Smooth muscle cell (in vitro differentiated cells): ENCODE results near the gene VANGL2. TPM values are rescaled to one million over a fixed set of nuclear protein-coding genes. Genes with fewer than 3 reads are reported as not detected.

Experiments used
- DNase-seq: peaks from one replicate; lab custom pipeline; 2025; ENCODE audit not compliant: unreplicated experiment; lab: John Stamatoyannopoulos, UW
- H2AFZ ChIP-seq: fragments of 200-600 bp; sonication (generic); 2 replicates; pipeline ENCODE4 v1.6.0; 2016; ENCODE audit warnings: antibody characterized with exemption, low read depth, mild to moderate bottlenecking
- H3F3A ChIP-seq: fragments of 200-600 bp; sonication (generic); 2 replicates; pipeline ENCODE4 v1.6.0; 2017; ENCODE audit warnings: antibody characterized with exemption, low read depth
- H3K27ac ChIP-seq: fragments of 200-600 bp; sonication (generic); 2 replicates; pipeline ENCODE4 v1.5.1; 2016; ENCODE audit warnings: low read depth, mild to moderate bottlenecking
- H3K27me3 ChIP-seq: fragments of 200-600 bp; sonication (generic); 2 replicates; pipeline ENCODE4 v1.6.1; 2016; ENCODE audit warnings: low read depth, mild to moderate bottlenecking
- H3K36me3 ChIP-seq: fragments of 200-600 bp; sonication (generic); 2 replicates; pipeline ENCODE4 v1.5.1; 2016; ENCODE audit warnings: low read depth
- H3K4me1 ChIP-seq: fragments of 200-600 bp; sonication (generic); 2 replicates; pipeline ENCODE4 v1.5.1; 2016; ENCODE audit warnings: low read depth
- H3K4me2 ChIP-seq: fragments of 200-600 bp; sonication (generic); 2 replicates; pipeline ENCODE4 v1.6.0; 2016; ENCODE audit warnings: mild to moderate bottlenecking
- H3K4me3 ChIP-seq: fragments of 200-600 bp; sonication (generic); 2 replicates; pipeline ENCODE4 v1.5.1; 2016; ENCODE audit warnings: mild to moderate bottlenecking
- H3K79me2 ChIP-seq: fragments of 200-600 bp; sonication (generic); 2 replicates; pipeline ENCODE4 v1.6.0; 2016; ENCODE audit warnings: low read depth, mild to moderate bottlenecking
- H3K9ac ChIP-seq: fragments of 200-600 bp; sonication (generic); 2 replicates; pipeline ENCODE4 v1.6.0; 2016; ENCODE audit warnings: low read depth
- H3K9me3 ChIP-seq: fragments of 200-600 bp; sonication (generic); replicated peaks from 2 replicates; pipeline ENCODE4 v1.5.1; 2016; ENCODE audit warnings: low read depth
- H4K20me1 ChIP-seq: fragments of 200-600 bp; sonication (generic); 2 replicates; pipeline ENCODE4 v1.6.0; 2016; ENCODE audit warnings: low read depth
- CTCF ChIP-seq: fragments of 200-600 bp; sonication (generic); IDR thresholded peaks from 2 replicates; pipeline ENCODE4 v1.5.1; 2017; ENCODE audit warnings: borderline replicate concordance, mild to moderate bottlenecking, antibody characterized with exemption; ENCODE audit not compliant: insufficient read depth, poor library complexity, severe bottlenecking
- WGBS: methylation state at CpG from one replicate; pipeline ENCODE4 v1.1.7; 2016; ENCODE audit warnings: low lambda C conversion rate; 5-methylcytosine and 5-hydroxymethylcytosine counted together
- polyA plus RNA-seq: library from polyadenylated mRNA; unstranded; fragments of >200 nt; fragmentation: Nextera tagmentation; extraction: Ambion mirVana; gene quantifications from 2 replicates; pipeline ENCODE4 v1.2.1, GENCODE V29; 2016
- total RNA-seq: library from RNA; depleted of rRNA; stranded (reverse); fragments of >200 nt; gene quantifications from 2 replicates; pipeline ENCODE4 v1.2.3, GENCODE V29; 2014

The VANGL2 gene
- total and polyA plus RNA-seq, 2 experiments from 2014 or later, result 7.1 to 12.2 TPM

GRCh38 chr1:160420881-160421842 is 20.8 kb downstream of the VANGL2 start:
- peaks cover 6% of the 10 kb centered on the region for H4K20me1 ChIP-seq
- no peaks in the 10 kb centered on the region for H3K36me3 ChIP-seq
- H3K9ac ChIP-seq, result no peak overlapping the region
- no peak overlapping the region for H2AFZ ChIP-seq
- no peaks in the 10 kb centered on the region for H3F3A ChIP-seq
- no peak for TF ChIP-seq CTCF
- no peaks in the 10 kb centered on the region for H3K79me2 ChIP-seq
- H3K27me3 ChIP-seq, result no peaks in the 10 kb centered on the region
- 96% methylated on average over 7 of the region's 7 CpGs for WGBS
- H3K9me3 ChIP-seq, result no peaks in the 10 kb centered on the region
- no peak overlapping the region for H3K4me3 ChIP-seq
- no peak overlapping the region for H3K4me2 ChIP-seq
- no peaks in the 10 kb centered on the region for H3K4me1 ChIP-seq
- DNase-seq, result no peak
- no peak overlapping the region for H3K27ac ChIP-seq

GRCh38 chr1:160421881-160422280 is 21.5 kb downstream of the VANGL2 start:
- Histone ChIP-seq H3F3A (no peaks in the 10 kb centered on the region), H3K27me3 (no peaks in the 10 kb centered on the region), H3K4me2 (no peak overlapping the region), H3K36me3 (no peaks in the 10 kb centered on the region), H3K4me3 (no peak overlapping the region), H3K27ac (no peak overlapping the region), H4K20me1 (peaks cover under 1% of the 10 kb centered on the region), H3K4me1 (no peaks in the 10 kb centered on the region), H2AFZ (no peak overlapping the region), H3K79me2 (no peaks in the 10 kb centered on the region), H3K9ac (no peak overlapping the region), H3K9me3 (no peaks in the 10 kb centered on the region)
- TF ChIP-seq CTCF, result no peak
- no peak for DNase-seq
- WGBS, result 89% methylated on average over 5 of the region's 5 CpGs

- H3K27me3 ChIP-seq, result no peaks in the 10 kb centered on the region
- H4K20me1 ChIP-seq, result no peaks in the 10 kb centered on the region
- no peak overlapping the region for H2AFZ ChIP-seq
- H3K9ac ChIP-seq, result no peak overlapping the region
- H3K4me2 ChIP-seq, result no peak overlapping the region
- WGBS, result 97% methylated on average over 5 of the region's 7 CpGs
- no peak overlapping the region for H3K27ac ChIP-seq
- no peaks in the 10 kb centered on the region for H3K4me1 ChIP-seq
- no peak for TF ChIP-seq CTCF
- H3F3A ChIP-seq, result no peaks in the 10 kb centered on the region
- no peaks in the 10 kb centered on the region for H3K79me2 ChIP-seq
- H3K9me3 ChIP-seq, result no peaks in the 10 kb centered on the region
- H3K36me3 ChIP-seq, result no peaks in the 10 kb centered on the region
- no peak overlapping the region for H3K4me3 ChIP-seq
- no peak for DNase-seq
These were observed 23.6 kb downstream of the VANGL2 start for GRCh38 chr1:160423966-160424365.
